NT2/D1 (cell line): ENCODE results near the gene SRI.

Experiments used
- SUZ12 ChIP-seq: IDR thresholded peaks from 2 replicates; pipeline ENCODE4 v1.6.1; 2011; ENCODE audit not compliant: insufficient read length, insufficient read depth; ENCODE audit errors: extremely low read depth
- YY1 ChIP-seq: IDR thresholded peaks from 2 replicates; pipeline ENCODE4 v1.6.1; 2011; ENCODE audit not compliant: insufficient read length, insufficient read depth
- ZNF274 ChIP-seq: IDR thresholded peaks from 2 replicates; pipeline ENCODE4 v1.6.1; 2011; ENCODE audit warnings: mild to moderate bottlenecking, low read depth, low read length

DNA sequence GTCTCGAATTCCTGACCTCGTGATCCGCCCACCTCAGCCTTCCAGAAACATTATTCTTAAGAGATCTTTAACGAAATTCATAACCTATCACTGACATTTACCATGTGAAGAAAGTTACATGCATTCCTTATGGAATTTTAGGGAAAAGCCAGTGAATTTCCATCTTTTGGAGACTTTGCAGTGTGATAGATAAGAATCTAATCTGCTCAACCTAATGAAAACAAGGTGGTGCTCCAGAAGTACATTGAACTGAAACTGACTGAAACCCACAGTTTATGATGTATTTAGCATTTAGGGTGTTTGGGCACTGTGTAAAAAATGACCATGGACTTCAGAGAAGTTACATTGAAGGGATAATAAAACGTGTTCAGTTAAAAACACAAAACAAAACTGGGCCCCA lies 43.6 kb downstream of the SRI start:
- no peak for TF ChIP-seq ZNF274
- TF ChIP-seq YY1 = no peak
- no peak for TF ChIP-seq SUZ12
